HepG2 (cell line): ENCODE data around the gene RTP5. TPM values are rescaled to one million over a fixed set of nuclear protein-coding genes. Genes with fewer than 3 reads are reported as not detected.

Experiments used
- NCOR1 ChIP-seq: fragments of 200-600 bp; sonication (generic); IDR thresholded peaks from 2 replicates; pipeline ENCODE4 v1.7.0; 2017; ENCODE audit warnings: antibody characterized with exemption, low read length, borderline replicate concordance
- REST ChIP-seq, 2 experiments: IDR thresholded peaks; 2 replicates each; pipeline ENCODE4 v1.6.1; 2011 to 2012; ENCODE audit warnings: low read length in 2 of 2, borderline replicate concordance in 1 of 2, low read depth in 1 of 2, mild to moderate bottlenecking in 1 of 2, moderate library complexity in 1 of 2
- SOX13 ChIP-seq, 3 experiments: fragments of 450-650 bp in 1 of 3; sonication (generic) in 1 of 3; formaldehyde crosslinking in 1 of 3; IDR thresholded peaks in 2 of 3; conservative IDR thresholded peaks in 1 of 3; 2 replicates each; pipeline versions ENCODE4 v1.5.0 to v1.6.1; 2016 to 2020; ENCODE audit warnings: antibody characterized with exemption in 1 of 3, mild to moderate bottlenecking in 1 of 3, missing compliant biosample characterization in 1 of 3, missing genetic modification reagents in 1 of 3, moderate library complexity in 1 of 3
- SP140L ChIP-seq: sonication (generic); formaldehyde crosslinking; IDR thresholded peaks from 2 replicates; pipeline ENCODE4 v1.4.0; 2020; ENCODE audit warnings: missing genetic modification reagents, borderline replicate concordance
- ZNF761 ChIP-seq: sonication (generic); formaldehyde crosslinking; conservative IDR thresholded peaks from 2 replicates; pipeline ENCODE4 v1.4.0; 2020; ENCODE audit warnings: mild to moderate bottlenecking, missing genetic modification reagents
- polyA plus RNA-seq, 8 experiments: library from polyadenylated mRNA; depleted of rRNA in 3 of 8; stranded (reverse) in 7 of 8; unstranded in 1 of 8; fragments of >200 nt; fragmentation: Illumina TruSeq in 4 of 8; extraction: Trizol in 4 of 8; gene quantifications; 2 replicates each; pipeline versions ENCODE4 v1.2.1 to v1.2.3, GENCODE V29; 2011 to 2016; ENCODE audit warnings: low read depth in 4 of 8, missing spikeins in 1 of 8, mixed read lengths in 1 of 8; ENCODE audit not compliant: insufficient read depth in 1 of 8
- total RNA-seq, 5 experiments: library from RNA; depleted of rRNA; stranded (reverse); fragments of >200 nt; fragmentation: Illumina TruSeq; extraction: Trizol; gene quantifications; 2 replicates each; pipeline ENCODE4 v1.2.3, GENCODE V29; 2016; ENCODE audit warnings: low read depth in 1 of 5
- TF ChIP-seq, protein P1 (sequence below): sonication (generic); formaldehyde crosslinking; IDR thresholded peaks from 2 replicates; pipeline ENCODE4 v1.4.0; 2020; ENCODE audit warnings: mild to moderate bottlenecking, missing genetic modification reagents
- TF ChIP-seq, protein P2 (sequence below): sonication (generic); formaldehyde crosslinking; IDR thresholded peaks from 2 replicates; pipeline ENCODE4 v1.8.1; 2023; ENCODE audit warnings: missing genetic modification reagents, mild to moderate bottlenecking, borderline replicate concordance

The RTP5 gene
- total and polyA plus RNA-seq, 2 of the 13 experiments (the other 11 are each of a cell fraction or from before 2014, with no cell fraction given), result not detected

DNA sequence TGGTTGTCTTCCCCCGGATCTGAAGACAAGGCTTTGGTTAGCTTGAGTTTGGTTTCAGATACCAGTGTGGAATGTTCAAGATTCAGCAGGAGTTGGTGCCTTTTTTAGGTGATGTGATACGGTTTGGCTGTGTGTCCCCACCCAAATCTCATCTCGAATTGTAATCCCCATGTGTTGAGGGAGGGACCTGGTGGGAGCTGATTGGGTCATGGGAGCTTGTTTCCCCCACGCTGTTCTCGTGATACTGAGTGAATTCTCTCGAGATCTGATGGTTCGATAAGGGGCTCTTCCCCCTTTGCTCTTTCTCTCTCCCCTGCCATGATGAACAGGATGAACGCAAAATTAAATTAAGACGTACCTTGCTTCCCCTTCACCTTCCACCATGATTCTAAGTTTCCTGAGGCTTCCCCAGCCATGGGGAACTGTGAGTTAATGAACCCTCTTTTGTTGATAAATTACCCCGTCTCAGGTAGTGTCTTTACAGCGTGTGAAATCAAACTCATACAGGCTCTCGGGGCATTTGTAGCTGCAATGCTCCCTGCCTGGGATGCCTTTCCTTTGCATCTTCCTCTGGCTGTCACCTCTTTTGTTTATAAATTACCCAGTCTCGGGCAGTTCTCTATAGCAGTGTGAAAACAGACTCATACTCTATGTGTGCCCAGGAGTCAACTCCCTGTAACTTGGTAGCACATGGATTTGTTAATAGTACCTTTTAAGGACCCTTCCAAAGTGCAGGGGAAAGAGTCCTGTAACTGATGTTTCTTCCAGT is 32.1 kb upstream of the RTP5 start (continued):
- no peak for TF ChIP-seq REST (IDR thresholded peaks at IDR 0.05; ENCODE audit: borderline replicate concordance in 1 of 2, low read depth in 1 of 2, low read length in 2 of 2)
- no peak for TF ChIP-seq NCOR1
- TF ChIP-seq, protein P1, sequence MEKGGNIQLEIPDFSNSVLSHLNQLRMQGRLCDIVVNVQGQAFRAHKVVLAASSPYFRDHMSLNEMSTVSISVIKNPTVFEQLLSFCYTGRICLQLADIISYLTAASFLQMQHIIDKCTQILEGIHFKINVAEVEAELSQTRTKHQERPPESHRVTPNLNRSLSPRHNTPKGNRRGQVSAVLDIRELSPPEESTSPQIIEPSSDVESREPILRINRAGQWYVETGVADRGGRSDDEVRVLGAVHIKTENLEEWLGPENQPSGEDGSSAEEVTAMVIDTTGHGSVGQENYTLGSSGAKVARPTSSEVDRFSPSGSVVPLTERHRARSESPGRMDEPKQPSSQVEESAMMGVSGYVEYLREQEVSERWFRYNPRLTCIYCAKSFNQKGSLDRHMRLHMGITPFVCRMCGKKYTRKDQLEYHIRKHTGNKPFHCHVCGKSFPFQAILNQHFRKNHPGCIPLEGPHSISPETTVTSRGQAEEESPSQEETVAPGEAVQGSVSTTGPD, result no peak
- TF ChIP-seq ZNF761 (CRISPR knock-in tag), result no peak
- TF ChIP-seq, protein P2, sequence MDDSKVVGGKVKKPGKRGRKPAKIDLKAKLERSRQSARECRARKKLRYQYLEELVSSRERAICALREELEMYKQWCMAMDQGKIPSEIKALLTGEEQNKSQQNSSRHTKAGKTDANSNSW (CRISPR knock-in tag), result no peak
- TF ChIP-seq SOX13 (IDR thresholded peaks at IDR 0.05), result no peak
- no peak for TF ChIP-seq SOX13 (CRISPR knock-in tag; conservative IDR thresholded peaks at IDR 0.05 in 1 of 2, IDR thresholded peaks at IDR 0.05 in 1 of 2)
- TF ChIP-seq SP140L (CRISPR knock-in tag), result no peak
